GM12878 (cell line): ENCODE measurements around the gene CCDC178. TPM values are rescaled to one million over a fixed set of nuclear protein-coding genes. Genes with fewer than 3 reads are reported as not detected.

ENCODE experiments used
- ATAC-seq: fragments of 200-7000 bp; cut with Tn5 transposase; 3 replicates; pipeline ENCODE4 v1.9.1; 2020; ENCODE audit warnings: mild to moderate bottlenecking, moderate library complexity
- BruUV-seq: library from RNA; stranded (reverse); fragments of 400-500 nt; replicated peaks from 2 replicates; lab custom pipeline; 2021; lab: Mats Ljungman, UMichigan
- CTCF ChIA-PET: fragments of 300-600 bp; sonication (Branson Sonifier 250); formaldehyde crosslinking; extraction: SDS; loops from one replicate; lab custom pipeline; 2021; ENCODE audit warnings: inconsistent platforms; lab: Yijun Ruan, JAX
- POLR2A ChIA-PET: fragments of 350-600 bp; formaldehyde crosslinking; extraction: SDS; loops from one replicate; lab custom pipeline; 2021; ENCODE audit warnings: inconsistent platforms; lab: Charles Lee
- RAD21 ChIA-PET: fragments of 300-600 bp; sonication (Branson Sonifier 250); formaldehyde crosslinking; loops from one replicate; lab custom pipeline; 2023; ENCODE audit warnings: antibody characterized with exemption; ENCODE audit not compliant: unreplicated experiment; lab: Charles Lee
- SMC1A ChIA-PET: fragments of 300-600 bp; sonication (Branson Sonifier 250); formaldehyde crosslinking; loops from one replicate; lab custom pipeline; 2023; ENCODE audit not compliant: unreplicated experiment, uncharacterized antibody; lab: Charles Lee
- DNase-seq: peaks from one replicate; pipeline ENCODE4 v3.0.0-alpha.2; 2011; ENCODE audit warnings: low read depth, low spot score
- FAIRE-seq: peaks from 3 replicates; lab custom pipeline; 2011; peaks lifted over from hg19 to GRCh38; lab: Jason Lieb, UNC
- H2AFZ ChIP-seq: 2 replicates; pipeline ENCODE4 v1.6.0; 2011; ENCODE audit warnings: low read depth, low read length, control low read depth; ENCODE audit not compliant: control insufficient read depth
- H3K27ac ChIP-seq: 2 replicates; pipeline ENCODE4 v1.5.1; 2011; ENCODE audit warnings: control low read depth; ENCODE audit not compliant: control insufficient read depth, insufficient read depth
- H3K27me3 ChIP-seq, 2 experiments: replicated peaks in 1 of 2; 2 replicates each; pipeline versions ENCODE4 v1.6.0 to v1.6.1; 2011; ENCODE audit warnings: low read length in 1 of 2; ENCODE audit not compliant: control insufficient read depth in 2 of 2, insufficient read depth in 2 of 2
- H3K36me3 ChIP-seq, 2 experiments: 2 replicates each; pipeline ENCODE4 v1.5.1; 2011; ENCODE audit warnings: low read length in 1 of 2; ENCODE audit not compliant: control insufficient read depth in 2 of 2, insufficient read depth in 2 of 2
- H3K4me1 ChIP-seq: 2 replicates; pipeline ENCODE4 v1.6.1; 2011; ENCODE audit warnings: mild to moderate bottlenecking, low read length, moderate library complexity, mixed read lengths; ENCODE audit not compliant: control insufficient read depth, insufficient read depth
- H3K4me2 ChIP-seq: 2 replicates; pipeline ENCODE4 v1.6.0; 2011; ENCODE audit warnings: control low read depth; ENCODE audit not compliant: control insufficient read depth, insufficient read depth
- H3K4me3 ChIP-seq: fragments of 200-600 bp; sonication (generic); 2 replicates; pipeline ENCODE4 v1.5.1; 2016
- H3K79me2 ChIP-seq: 2 replicates; pipeline ENCODE4 v1.6.0; 2011; ENCODE audit warnings: low read length; ENCODE audit not compliant: control insufficient read depth, insufficient read depth
- H3K9ac ChIP-seq: 2 replicates; pipeline ENCODE4 v1.8.0; 2011; ENCODE audit warnings: low read length, control low read depth, mixed read lengths; ENCODE audit not compliant: control insufficient read depth, insufficient read depth
- H3K9me3 ChIP-seq: replicated peaks from 3 replicates; pipeline ENCODE4 v1.5.1; 2011; ENCODE audit warnings: mild to moderate bottlenecking, low read length; ENCODE audit not compliant: control insufficient read depth, insufficient read depth
- H4K20me1 ChIP-seq: 2 replicates; pipeline ENCODE4 v1.6.0; 2011; ENCODE audit not compliant: control insufficient read depth, insufficient read depth
- CEBPZ ChIP-seq: fragments of 150-350 bp; IDR thresholded peaks from 2 replicates; pipeline ENCODE4 v1.6.1; 2016; ENCODE audit warnings: low read depth, low read length
- ELK1 ChIP-seq: IDR thresholded peaks from 2 replicates; pipeline ENCODE4 v1.6.1; 2012; ENCODE audit warnings: low read depth, low read length, improper control_type of control experiment
- RB1 ChIP-seq: fragments of 450-650 bp; formaldehyde crosslinking; IDR thresholded peaks from 2 replicates; pipeline ENCODE4 v1.6.1; 2017; ENCODE audit warnings: mild to moderate bottlenecking, borderline replicate concordance
- SUPT20H ChIP-seq: IDR thresholded peaks from 2 replicates; pipeline ENCODE4 v1.6.1; 2011; ENCODE audit warnings: low read depth, mild to moderate bottlenecking, low read length, moderate library complexity, borderline replicate concordance; ENCODE audit not compliant: control insufficient read depth
- ZBED1 ChIP-seq: IDR thresholded peaks from 2 replicates; pipeline ENCODE4 v1.6.1; 2016; ENCODE audit warnings: borderline replicate concordance
- in situ Hi-C: fragments of 300-500 bp; cut with MboI; formaldehyde crosslinking; loops from 9 replicates; pipeline ENCODE4 v1.14.3; 2018; ENCODE audit warnings: mixed read lengths
- intact Hi-C: fragments of 100-400 bp; cut with micrococcal nuclease; formaldehyde crosslinking; loops from one replicate; pipeline ENCODE4 v1.14.2; 2022; ENCODE audit not compliant: unreplicated experiment
- polyA plus RNA-seq, 11 experiments: library from polyadenylated mRNA; depleted of rRNA in 4 of 11; unstranded in 6 of 11; stranded (reverse) in 5 of 11; fragments of >200 nt; fragmentation: Nextera tagmentation in 4 of 11; fragmentation: Illumina TruSeq in 1 of 11; extraction: Ambion mirVana in 4 of 11; extraction: Trizol in 1 of 11; gene quantifications; 1 replicate in 1 of 11; 2 replicates in 10 of 11; pipeline versions ENCODE4 v1.2.1 to v1.2.3, GENCODE V29; 2011 to 2016; ENCODE audit warnings: inconsistent platforms in 2 of 11, missing spikeins in 2 of 11, low read depth in 1 of 11
- total RNA-seq, 4 experiments: library from RNA; depleted of rRNA in 3 of 4; stranded (reverse); fragments of >200 nt in 3 of 4; fragmentation: Illumina TruSeq in 1 of 4; extraction: Trizol in 1 of 4; gene quantifications; 2 replicates each; pipeline versions ENCODE4 v1.2.1 to v1.2.3, GENCODE V29; 2013 to 2021

CCDC178 gene
- total and polyA plus RNA-seq, 10 of the 15 experiments (the other 5 are each of a cell fraction or from before 2014, with no cell fraction given): 0.04 TPM; not detected in 9

- TF ChIP-seq ELK1 (no peak), ZBED1 (no peak)
These were observed 282.6 kb downstream of the CCDC178 start (continued) for GRCh38 chr18:33157893-33158292.

GRCh38 chr18:33156906-33157470 is 283.5 kb downstream of the CCDC178 start:
- Histone ChIP-seq H3K4me3 (no peak overlapping the region), H4K20me1 (no peaks in the 10 kb centered on the region), H3K27ac (no peak overlapping the region), H3K4me1 (no peaks in the 10 kb centered on the region), H3K9ac (no peak overlapping the region), H2AFZ (no peak overlapping the region), H3K36me3 (no peaks in the 10 kb centered on the region), H3K79me2 (no peaks in the 10 kb centered on the region), H3K9me3 (no peaks in the 10 kb centered on the region), H3K27me3 (no peaks in the 10 kb centered on the region), H3K4me2 (no peak overlapping the region)
- POLR2A ChIA-PET: no interaction called here
- intact Hi-C loops (no loop called here), in situ Hi-C loops (no loop called here)
- CTCF ChIA-PET: interaction anchor here (0.7 kb wide), 1 partner anchor 441 kb away, joined by 3 read pairs; no protein-coding TSS in a partner anchor
- TF ChIP-seq CEBPZ: no peak
- no peak for TF ChIP-seq SUPT20H
- no peak for TF ChIP-seq RB1
- no peak for FAIRE-seq
- SMC1A ChIA-PET: no interaction called here
- RAD21 ChIA-PET: no interaction called here
- no TSS peak for BruUV-seq
- no peak for ATAC-seq
- DNase-seq: no peak
